Measurements from ENCODE around the gene GSE1. TPM values are rescaled to one million over a fixed set of nuclear protein-coding genes. Genes with fewer than 3 reads are reported as not detected.
A peak's percentile ranks its signal among the peaks of the same experiment; 100 is the strongest.

Gene GSE1
- total RNA-seq, 6 donors from 2014 or later, result 80.2 to 332 (median 90.8) TPM

- H3K27ac ChIP-seq, result peak overlapping the region in 3 of 4 donors; percentile 2 to 72 (median 60)
These were observed 47.2 kb upstream of the GSE1 start for GRCh38 chr16:85565801-85566526.

GRCh38 chr16:85566561-85567100 is 46.5 kb upstream of the GSE1 start:
- no peak for DNase-seq
- no peaks in the 10 kb centered on the region for H3K27me3 ChIP-seq
- H3K27ac ChIP-seq, result peak overlapping the region in 3 of 4 donors; percentile 2 to 72 (median 64)
- ATAC-seq (ENCODE audit: low FRiP score in 2 of 2), result no peak
- H3K4me1 ChIP-seq, result peaks cover 91 to 100% (median 94%) of the 10 kb centered on the region in 4 donors
- TF ChIP-seq POLR2AphosphoS5 (IDR thresholded peaks at IDR 0.05) (no peak), EP300 (IDR thresholded peaks at IDR 0.05) (no peak), CTCF (IDR thresholded peaks at IDR 0.05) (peak in 1 of 6 experiments; percentile 22), POLR2A (IDR thresholded peaks at IDR 0.05) (no peak)
- no peak overlapping the region for H3K4me3 ChIP-seq
- WGBS, 2 donors, result 47 to 59% methylated on average over 17 to 18 of the region's 19 CpGs
- no peaks in the 10 kb centered on the region for H3K9me3 ChIP-seq
- no peaks in the 10 kb centered on the region for H3K36me3 ChIP-seq

More at GRCh38 chr16:85565801-85566526, 47.2 kb upstream of the GSE1 start:
- Histone ChIP-seq H3K4me3 (no peak overlapping the region), H3K27me3 (no peaks in the 10 kb centered on the region), H3K9me3 (no peaks in the 10 kb centered on the region), H3K4me1 (peaks cover 91 to 100% (median 94%) of the 10 kb centered on the region in 4 donors), H3K36me3 (no peaks in the 10 kb centered on the region)
- TF ChIP-seq EP300 (IDR thresholded peaks at IDR 0.05), result no peak
- no peak for TF ChIP-seq POLR2A (IDR thresholded peaks at IDR 0.05)
- no peak for TF ChIP-seq CTCF (IDR thresholded peaks at IDR 0.05)
- TF ChIP-seq POLR2AphosphoS5 (IDR thresholded peaks at IDR 0.05), result no peak
- 86% methylated on average over 16 to 22 of the region's 23 CpGs for WGBS, 2 donors
- ATAC-seq (ENCODE audit: low FRiP score in 2 of 2) (no peak), DNase-seq (peak in 1 of 2 donors; percentile 80)

GRCh38 chr16:85567101-85567866 is 45.8 kb upstream of the GSE1 start:
- no peaks in the 10 kb centered on the region for H3K27me3 ChIP-seq
- TF ChIP-seq POLR2A (IDR thresholded peaks at IDR 0.05) (no peak), EP300 (IDR thresholded peaks at IDR 0.05) (no peak), POLR2AphosphoS5 (IDR thresholded peaks at IDR 0.05) (no peak), CTCF (IDR thresholded peaks at IDR 0.05) (no peak)
- H3K36me3 ChIP-seq, result no peaks in the 10 kb centered on the region
- no peaks in the 10 kb centered on the region for H3K9me3 ChIP-seq
- H3K4me3 ChIP-seq, result no peak overlapping the region
- no peak for ATAC-seq (ENCODE audit: low FRiP score in 2 of 2)
- peaks cover 91 to 100% (median 92%) of the 10 kb centered on the region in 4 donors for H3K4me1 ChIP-seq
- peak in 1 of 2 donors; percentile 80 for DNase-seq
- WGBS, 2 donors, result 74 to 75% methylated on average over 12 to 26 of the region's 27 CpGs
- H3K27ac ChIP-seq, result peak overlapping the region; percentile 33 to 72 (median 54)

- WGBS, 2 donors, result 84 to 96% methylated on average over 2 to 4 of the region's 4 CpGs
- no peak for ATAC-seq (ENCODE audit: low FRiP score in 2 of 2)
- TF ChIP-seq EP300 (IDR thresholded peaks at IDR 0.05), result no peak
- TF ChIP-seq CTCF (IDR thresholded peaks at IDR 0.05), result no peak
- TF ChIP-seq POLR2AphosphoS5 (IDR thresholded peaks at IDR 0.05), result no peak
- TF ChIP-seq POLR2A (IDR thresholded peaks at IDR 0.05), result no peak
- Histone ChIP-seq H3K27ac (peak overlapping the region; percentile 43 to 74 (median 68)), H3K27me3 (no peaks in the 10 kb centered on the region), H3K9me3 (no peaks in the 10 kb centered on the region), H3K4me3 (no peak overlapping the region), H3K4me1 (peaks cover 87 to 100% (median 90%) of the 10 kb centered on the region in 4 donors), H3K36me3 (no peaks in the 10 kb centered on the region)
- DNase-seq, result no peak
These were observed 45.2 kb upstream of the GSE1 start for GRCh38 chr16:85567935-85568334.
